Thoracic aorta (tissue), 2 donors: ENCODE measurements around the gene SKAP1. TPM values are rescaled to one million over a fixed set of nuclear protein-coding genes. Genes with fewer than 3 reads are reported as not detected.

Experiments used
- ATAC-seq: fragments of 150-250 bp; one replicate; pipeline ENCODE4 v1.8.0; 2017; ENCODE audit warnings: low read depth; ENCODE audit not compliant: insufficient number of reproducible peaks, low FRiP score
- DNase-seq: peaks from one replicate; pipeline ENCODE4 v3.0.0-alpha.2; 2020; ENCODE audit warnings: low spot score
- H3K27ac ChIP-seq, 2 donors: fragments of 200-600 bp; sonication (generic); 1 replicate in 1 of 2; 2 replicates in 1 of 2; pipeline ENCODE4 v1.5.1; 2016; ENCODE audit warnings: mild to moderate bottlenecking in 2 of 2, moderate library complexity in 2 of 2
- H3K27me3 ChIP-seq: fragments of 200-600 bp; sonication (generic); replicated peaks from 2 replicates; pipeline ENCODE4 v1.6.0; 2016; ENCODE audit warnings: mild to moderate bottlenecking; ENCODE audit not compliant: insufficient read depth
- H3K36me3 ChIP-seq: fragments of 200-600 bp; sonication (generic); one replicate; pipeline ENCODE4 v1.5.1; 2016
- H3K4me1 ChIP-seq, 2 donors: fragments of 200-600 bp; sonication (generic); 1 replicate in 1 of 2; 2 replicates in 1 of 2; pipeline versions ENCODE4 v1.5.1 to v1.6.0; 2016; ENCODE audit warnings: low read depth in 2 of 2, mild to moderate bottlenecking in 1 of 2; ENCODE audit not compliant: control insufficient read depth in 1 of 2
- H3K4me3 ChIP-seq: fragments of 200-600 bp; sonication (generic); 2 replicates; pipeline ENCODE4 v1.5.1; 2016; ENCODE audit warnings: mild to moderate bottlenecking
- H3K9me3 ChIP-seq: fragments of 200-600 bp; sonication (generic); 2 replicates; pipeline ENCODE4 v1.5.1; 2016
- CTCF ChIP-seq: fragments of 200-600 bp; sonication (generic); IDR thresholded peaks from one replicate; pipeline ENCODE4 v1.5.1; 2019; ENCODE audit warnings: antibody characterized with exemption
- total RNA-seq, 2 donors: library from RNA; depleted of rRNA; stranded (reverse); fragments of >200 nt; gene quantifications; one replicate each; pipeline versions ENCODE4 v1.1.0 to v1.2.3, GENCODE V29; 2016

SKAP1 gene
- total RNA-seq, 2 donors from 2014 or later = 2.6 TPM; not detected in 1

GRCh38 chr17:48144976-48145798 is 284.8 kb downstream of the SKAP1 start:
- DNase-seq (no peak), ATAC-seq (no peak)
- Histone ChIP-seq H3K36me3 (no peaks in the 10 kb centered on the region), H3K27ac (no peak overlapping the region), H3K9me3 (no peaks in the 10 kb centered on the region), H3K4me3 (no peak overlapping the region), H3K27me3 (peaks cover 4% of the 10 kb centered on the region), H3K4me1 (no peaks in the 10 kb centered on the region)
- no peak for TF ChIP-seq CTCF

GRCh38 chr17:48144231-48144630 is 285.8 kb downstream of the SKAP1 start:
- peaks cover 4% of the 10 kb centered on the region for H3K27me3 ChIP-seq
- no peak for ATAC-seq

GRCh38 chr17:48143629-48144028 is 286.4 kb downstream of the SKAP1 start:
- TF ChIP-seq CTCF = no peak
- peaks cover 4% of the 10 kb centered on the region for H3K27me3 ChIP-seq
- no peak overlapping the region for H3K4me3 ChIP-seq
- H3K9me3 ChIP-seq = no peaks in the 10 kb centered on the region
- no peaks in the 10 kb centered on the region for H3K36me3 ChIP-seq
- H3K27ac ChIP-seq = no peak overlapping the region
- ATAC-seq = no peak
- DNase-seq = no peak
- no peaks in the 10 kb centered on the region for H3K4me1 ChIP-seq

More at GRCh38 chr17:48144231-48144630, 285.8 kb downstream of the SKAP1 start:
- Histone ChIP-seq H3K9me3 (no peaks in the 10 kb centered on the region), H3K36me3 (no peaks in the 10 kb centered on the region), H3K4me1 (no peaks in the 10 kb centered on the region), H3K4me3 (no peak overlapping the region), H3K27ac (no peak overlapping the region)
- no peak for DNase-seq
- no peak for TF ChIP-seq CTCF

GRCh38 chr17:48139944-48140343 is 290.1 kb downstream of the SKAP1 start:
- Histone ChIP-seq H3K9me3 (no peaks in the 10 kb centered on the region), H3K27ac (no peak overlapping the region), H3K4me1 (no peaks in the 10 kb centered on the region), H3K27me3 (no peaks in the 10 kb centered on the region), H3K4me3 (no peak overlapping the region), H3K36me3 (no peaks in the 10 kb centered on the region)
- TF ChIP-seq CTCF = no peak
- no peak for DNase-seq
- ATAC-seq = no peak

GRCh38 chr17:48137656-48138055 is 292.4 kb downstream of the SKAP1 start:
- Histone ChIP-seq H3K4me3 (no peak overlapping the region), H3K27ac (no peak overlapping the region), H3K9me3 (no peaks in the 10 kb centered on the region), H3K27me3 (no peaks in the 10 kb centered on the region), H3K4me1 (no peaks in the 10 kb centered on the region), H3K36me3 (no peaks in the 10 kb centered on the region)
- no peak for TF ChIP-seq CTCF
- DNase-seq (no peak), ATAC-seq (no peak)
